ENCODE results near the gene B3GAT2. TPM values are rescaled to one million over a fixed set of nuclear protein-coding genes. Genes with fewer than 3 reads are reported as not detected.

B3GAT2 gene
- total RNA-seq, 1 experiment from 2014 or later: not detected

GRCh38 chr6:70889270-70889669 lies 67.6 kb downstream of the B3GAT2 start:
- intact Hi-C loops (cut with micrococcal nuclease): loop anchor here (10.0 kb wide), 1 partner anchor 364 kb away; no protein-coding TSS in a partner anchor
- H3K9ac ChIP-seq (ENCODE audit: low read length): no peak overlapping the region
- DNase-seq (no peak), ATAC-seq (no peak)
- no peaks in the 10 kb centered on the region for H3K36me3 ChIP-seq (ENCODE audit: low read depth, low read length)
- no peak overlapping the region for H2AFZ ChIP-seq (ENCODE audit: low read length)
- ChIA-PET CTCF (no interaction called here), POLR2A (ENCODE audit: unreplicated experiment) (no interaction called here)
- H3K4me2 ChIP-seq (ENCODE audit: low read length): no peak overlapping the region
- H3K27me3 ChIP-seq (ENCODE audit: low read length): no peaks in the 10 kb centered on the region
- H3K9me2 ChIP-seq (replicated peaks; ENCODE audit: low read length): no peaks in the 10 kb centered on the region
- H4K20me1 ChIP-seq (ENCODE audit: low read length): no peaks in the 10 kb centered on the region
- no peaks in the 10 kb centered on the region for H3K4me1 ChIP-seq (ENCODE audit: insufficient read depth, low read length)
- H3K9me3 ChIP-seq (ENCODE audit: low read length): no peaks in the 10 kb centered on the region
- BruUV-seq (replicated peaks): no TSS peak
- no peak overlapping the region for H3K27ac ChIP-seq (ENCODE audit: low read length)
- no peak for TF ChIP-seq EZH2 (IDR thresholded peaks at IDR 0.05; ENCODE audit: low read length, unreplicated experiment)
- no peak for TF ChIP-seq CTCF (conservative IDR thresholded peaks at IDR 0.05; ENCODE audit: low read depth, low read length)
- no peak for TF ChIP-seq EZH2phosphoT487 (IDR thresholded peaks at IDR 0.05; ENCODE audit: borderline replicate concordance, low read length)
- no peaks in the 10 kb centered on the region for H3K79me2 ChIP-seq (ENCODE audit: low read length)
- no peak overlapping the region for H3K4me3 ChIP-seq (ENCODE audit: low read length)
- H3F3A ChIP-seq (ENCODE audit: low read length, unreplicated experiment): no peaks in the 10 kb centered on the region

- Histone ChIP-seq H2AFZ (ENCODE audit: low read length) (no peak overlapping the region), H4K20me1 (ENCODE audit: low read length) (no peaks in the 10 kb centered on the region), H3K9me3 (ENCODE audit: low read length) (no peaks in the 10 kb centered on the region), H3K4me2 (ENCODE audit: low read length) (no peak overlapping the region), H3K4me1 (ENCODE audit: insufficient read depth, low read length) (no peaks in the 10 kb centered on the region), H3K9ac (ENCODE audit: low read length) (no peak overlapping the region), H3K4me3 (ENCODE audit: low read length) (no peak overlapping the region), H3F3A (ENCODE audit: low read length, unreplicated experiment) (no peaks in the 10 kb centered on the region), H3K36me3 (ENCODE audit: low read depth, low read length) (no peaks in the 10 kb centered on the region), H3K79me2 (ENCODE audit: low read length) (no peaks in the 10 kb centered on the region), H3K27me3 (ENCODE audit: low read length) (no peaks in the 10 kb centered on the region), H3K9me2 (replicated peaks; ENCODE audit: low read length) (no peaks in the 10 kb centered on the region), H3K27ac (ENCODE audit: low read length) (no peak overlapping the region)
- ATAC-seq (no peak), DNase-seq (no peak)
- ChIA-PET POLR2A (ENCODE audit: unreplicated experiment) (no interaction called here), CTCF (no interaction called here)
- intact Hi-C loops (cut with micrococcal nuclease): loop anchor here (10.0 kb wide), 1 partner anchor 362 kb away; no protein-coding TSS in a partner anchor
- TF ChIP-seq CTCF (conservative IDR thresholded peaks at IDR 0.05; ENCODE audit: low read depth, low read length): no peak
- no peak for TF ChIP-seq EZH2 (IDR thresholded peaks at IDR 0.05; ENCODE audit: low read length, unreplicated experiment)
- no peak for TF ChIP-seq EZH2phosphoT487 (IDR thresholded peaks at IDR 0.05; ENCODE audit: borderline replicate concordance, low read length)
- no TSS peak for BruUV-seq (replicated peaks)
Measured at GRCh38 chr6:70886661-70887060, 70.2 kb downstream of the B3GAT2 start.

- Histone ChIP-seq H3K36me3 (ENCODE audit: low read depth, low read length) (no peaks in the 10 kb centered on the region), H2AFZ (ENCODE audit: low read length) (no peak overlapping the region), H4K20me1 (ENCODE audit: low read length) (no peaks in the 10 kb centered on the region), H3K79me2 (ENCODE audit: low read length) (no peaks in the 10 kb centered on the region), H3K9ac (ENCODE audit: low read length) (no peak overlapping the region), H3K9me3 (ENCODE audit: low read length) (no peaks in the 10 kb centered on the region), H3K4me1 (ENCODE audit: insufficient read depth, low read length) (no peaks in the 10 kb centered on the region), H3K9me2 (replicated peaks; ENCODE audit: low read length) (no peaks in the 10 kb centered on the region), H3K27ac (ENCODE audit: low read length) (no peak overlapping the region), H3K27me3 (ENCODE audit: low read length) (no peaks in the 10 kb centered on the region), H3K4me2 (ENCODE audit: low read length) (no peak overlapping the region), H3K4me3 (ENCODE audit: low read length) (no peak overlapping the region), H3F3A (ENCODE audit: low read length, unreplicated experiment) (no peaks in the 10 kb centered on the region)
- intact Hi-C loops (cut with micrococcal nuclease): loop anchor here (10.0 kb wide), 1 partner anchor 361 kb away; no protein-coding TSS in a partner anchor
- TF ChIP-seq EZH2 (IDR thresholded peaks at IDR 0.05; ENCODE audit: low read length, unreplicated experiment) (no peak), CTCF (conservative IDR thresholded peaks at IDR 0.05; ENCODE audit: low read depth, low read length) (no peak), EZH2phosphoT487 (IDR thresholded peaks at IDR 0.05; ENCODE audit: borderline replicate concordance, low read length) (no peak)
- ChIA-PET POLR2A (ENCODE audit: unreplicated experiment) (no interaction called here), CTCF (no interaction called here)
- ATAC-seq: no peak
- BruUV-seq (replicated peaks): no TSS peak
- no peak for DNase-seq
Measured at GRCh38 chr6:70886071-70886470, 70.8 kb downstream of the B3GAT2 start.
